Raji (cell line): Measurements from ENCODE around the gene LLGL2.

Experiments used
- POLR2A ChIP-seq: IDR thresholded peaks from 2 replicates; pipeline ENCODE4 v1.6.1; 2011; ENCODE audit warnings: low read depth, low read length, control low read depth; ENCODE audit not compliant: insufficient read depth

LLGL2 gene

DNA sequence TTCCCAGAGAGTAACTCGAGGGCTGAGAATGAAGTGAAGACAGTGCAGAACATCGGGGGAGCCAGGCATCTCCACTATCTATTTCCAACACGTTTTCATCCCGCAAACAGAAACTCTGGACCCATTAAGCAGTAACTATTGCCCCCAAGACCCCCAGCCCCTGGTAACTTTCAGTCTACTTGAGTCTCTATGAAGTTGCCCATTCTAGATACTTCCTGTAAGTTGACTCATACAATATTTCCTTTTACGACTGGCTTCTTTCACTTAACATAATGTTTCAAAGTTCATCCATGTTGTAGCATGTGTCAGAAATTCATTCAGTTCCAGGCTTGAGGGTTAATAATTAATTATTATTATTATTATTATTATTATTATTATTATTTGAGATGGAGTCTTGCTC lies 81.6 kb downstream of the LLGL2 start:
- no peak for TF ChIP-seq POLR2A

DNA sequence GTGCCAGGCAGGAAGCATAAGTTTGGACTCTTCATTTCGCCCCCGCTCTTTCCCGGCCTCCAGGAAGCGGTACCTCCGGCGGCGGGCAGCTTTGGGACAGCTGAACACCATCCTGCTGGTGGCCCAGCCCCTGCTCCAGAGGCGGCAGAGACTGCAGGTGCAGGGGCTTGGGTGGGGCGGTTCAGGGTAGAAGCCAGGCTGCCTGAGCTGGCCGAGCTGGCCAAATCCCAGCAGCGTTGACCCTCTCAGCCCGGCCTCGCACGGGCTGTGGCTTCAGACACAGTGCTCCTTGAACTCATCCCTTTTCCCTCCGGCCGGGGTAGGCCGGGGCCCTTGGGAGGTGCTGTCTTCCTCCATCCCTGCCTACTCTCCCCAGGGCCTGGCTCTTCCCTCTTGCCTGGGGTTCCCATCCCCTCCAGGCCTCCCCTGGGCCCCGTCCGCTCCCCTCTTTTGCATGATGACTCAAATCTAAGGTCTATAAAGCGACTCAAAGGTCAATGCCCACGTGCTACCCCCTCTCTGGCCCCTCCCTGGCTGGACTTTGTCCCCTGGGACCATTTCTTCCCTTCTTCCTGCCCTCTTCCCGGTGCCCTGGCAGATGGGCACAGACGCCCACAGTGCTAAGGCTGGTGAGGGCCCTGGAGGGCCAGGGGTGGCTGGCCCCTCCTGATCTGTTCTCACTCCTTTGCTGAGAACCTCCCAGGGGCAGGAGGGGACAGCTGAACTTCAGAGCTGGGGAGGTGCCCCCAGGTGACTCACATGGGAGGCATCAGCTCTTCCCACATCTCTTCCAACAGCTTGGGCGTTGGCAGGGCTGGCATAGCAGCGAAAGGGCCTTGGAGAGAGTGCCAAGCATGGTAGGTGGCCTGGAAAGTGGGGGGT lies 84.8 kb downstream of the LLGL2 start:
- TF ChIP-seq POLR2A, result no peak

DNA sequence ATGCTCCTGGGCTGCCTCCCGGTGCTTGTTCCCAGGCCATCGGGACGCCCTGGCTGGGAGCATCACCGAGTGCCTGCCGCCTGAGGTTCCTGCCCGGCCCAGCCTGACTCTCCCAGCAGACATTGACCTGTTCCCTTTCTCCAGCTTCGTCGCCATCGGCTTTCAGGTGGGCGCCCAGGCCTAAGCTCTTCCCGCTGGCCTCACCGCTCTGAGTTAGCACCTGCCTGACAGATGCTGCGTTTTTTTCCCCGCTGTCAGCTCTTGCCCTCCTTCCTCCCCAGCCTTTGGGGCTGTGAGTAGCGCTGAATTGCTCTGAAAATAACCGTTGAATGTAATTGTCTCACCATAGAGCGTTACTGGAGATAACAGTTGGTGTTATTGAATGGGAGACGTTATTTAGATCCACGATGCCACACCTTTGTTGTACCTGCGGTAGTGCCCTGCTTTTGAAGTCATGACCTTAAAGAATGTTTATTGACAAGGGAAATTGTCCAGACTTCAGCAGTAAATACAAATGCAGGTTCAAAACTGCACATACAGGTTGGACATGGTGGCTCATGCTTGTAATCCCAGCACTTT lies 86.4 kb downstream of the LLGL2 start:
- TF ChIP-seq POLR2A, result no peak

DNA sequence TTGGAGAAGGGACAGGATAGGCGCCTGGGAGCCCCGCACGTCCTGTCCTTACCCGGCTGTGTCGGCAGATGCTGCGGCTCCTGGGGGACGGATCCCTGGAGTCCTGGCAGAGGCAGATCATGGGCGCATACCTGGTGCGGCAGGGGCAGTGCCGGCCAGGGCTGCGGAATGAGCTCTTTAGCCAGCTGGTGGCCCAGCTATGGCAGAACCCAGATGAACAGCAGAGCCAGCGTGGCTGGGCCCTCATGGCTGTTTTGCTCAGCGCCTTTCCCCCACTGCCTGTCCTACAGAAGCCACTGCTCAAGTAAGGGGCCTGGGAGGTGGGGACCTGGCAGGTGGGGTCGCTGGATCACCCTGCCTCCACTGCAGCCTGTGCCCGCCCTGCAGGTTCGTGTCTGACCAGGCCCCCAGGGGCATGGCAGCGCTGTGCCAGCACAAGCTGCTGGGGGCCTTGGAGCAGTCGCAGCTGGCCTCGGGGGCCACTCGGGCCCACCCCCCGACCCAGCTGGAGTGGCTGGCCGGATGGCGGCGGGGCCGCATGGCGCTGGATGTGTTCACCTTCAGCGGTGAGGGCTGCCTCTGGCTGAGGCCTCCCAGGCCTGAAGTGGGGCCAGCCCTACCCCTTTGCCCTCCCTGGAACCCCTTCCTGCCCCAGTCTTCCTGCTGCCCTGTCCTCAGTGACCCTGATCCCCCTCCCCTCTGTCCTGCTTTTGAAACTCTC lies 87.6 kb downstream of the LLGL2 start:
- TF ChIP-seq POLR2A, result no peak

DNA sequence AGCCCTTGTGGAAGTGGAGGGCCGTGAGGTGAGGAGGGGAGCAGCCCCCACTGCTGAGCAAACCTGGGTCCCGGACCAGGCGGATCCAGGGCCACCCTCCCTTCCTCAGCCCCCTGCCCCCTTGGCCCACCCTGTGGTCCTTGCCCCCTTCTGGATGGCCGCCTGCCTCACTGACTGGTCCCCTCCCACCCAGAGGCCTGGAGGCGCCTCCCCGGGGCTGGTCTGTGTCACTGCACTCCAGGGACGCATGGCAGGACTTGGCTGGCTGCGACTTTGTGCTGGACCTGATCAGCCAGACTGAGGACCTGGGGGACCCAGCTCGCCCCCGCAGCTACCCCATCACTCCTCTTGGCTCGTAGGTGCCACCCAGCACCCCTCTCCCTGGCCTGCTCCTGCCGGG lies 88.5 kb downstream of the LLGL2 start:
- no peak for TF ChIP-seq POLR2A

DNA sequence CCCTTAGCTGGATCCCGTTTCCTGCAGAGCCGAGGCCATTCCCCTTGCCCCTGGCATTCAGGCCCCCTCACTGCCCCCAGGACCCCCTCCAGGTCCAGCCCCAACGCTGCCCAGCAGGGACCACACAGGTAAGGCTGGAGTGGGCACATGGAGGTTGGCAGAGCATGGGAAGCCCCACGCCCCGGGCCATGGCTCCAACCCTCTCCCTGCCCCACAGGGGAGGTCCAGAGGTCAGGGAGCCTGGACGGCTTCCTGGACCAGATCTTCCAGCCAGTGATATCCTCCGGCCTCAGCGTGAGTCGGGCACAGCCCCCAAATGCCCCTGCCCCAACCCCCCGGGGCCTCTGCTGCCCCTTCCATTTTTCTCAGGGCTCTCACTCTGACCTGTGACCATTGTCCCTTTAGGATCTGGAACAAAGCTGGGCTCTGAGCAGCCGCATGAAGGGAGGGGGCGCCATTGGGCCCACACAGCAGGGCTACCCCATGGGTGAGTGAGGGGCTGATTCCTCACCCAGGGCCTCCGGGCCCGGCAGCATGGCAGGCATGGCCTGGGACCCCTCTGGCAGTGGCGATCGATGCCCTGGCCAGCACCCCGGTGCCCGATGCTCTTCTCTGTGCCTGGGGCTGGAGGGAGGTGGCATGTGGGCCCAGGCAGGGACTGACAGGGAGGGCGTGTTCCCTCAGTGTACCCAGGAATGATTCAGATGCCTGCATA lies 89.2 kb downstream of the LLGL2 start:
- no peak for TF ChIP-seq POLR2A

DNA sequence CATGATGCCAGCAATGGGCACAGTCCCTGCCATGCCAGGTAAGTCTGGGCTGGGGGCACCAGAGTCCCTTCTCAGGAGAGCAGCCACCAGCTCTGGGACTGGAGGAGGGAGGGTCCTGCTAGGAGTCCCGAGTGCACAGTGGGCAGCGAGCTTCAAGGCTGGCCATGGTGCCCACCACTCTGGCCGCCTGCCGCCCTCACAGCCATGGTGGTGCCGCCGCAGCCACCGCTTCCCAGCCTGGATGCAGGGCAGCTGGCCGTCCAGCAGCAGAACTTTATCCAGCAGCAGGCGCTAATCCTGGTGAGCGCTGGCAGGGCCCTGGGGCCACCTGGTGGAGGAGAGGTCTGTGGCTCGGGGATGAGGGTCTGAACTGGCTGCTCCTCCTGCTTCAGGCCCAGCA lies 89.8 kb downstream of the LLGL2 start:
- no peak for TF ChIP-seq POLR2A

DNA sequence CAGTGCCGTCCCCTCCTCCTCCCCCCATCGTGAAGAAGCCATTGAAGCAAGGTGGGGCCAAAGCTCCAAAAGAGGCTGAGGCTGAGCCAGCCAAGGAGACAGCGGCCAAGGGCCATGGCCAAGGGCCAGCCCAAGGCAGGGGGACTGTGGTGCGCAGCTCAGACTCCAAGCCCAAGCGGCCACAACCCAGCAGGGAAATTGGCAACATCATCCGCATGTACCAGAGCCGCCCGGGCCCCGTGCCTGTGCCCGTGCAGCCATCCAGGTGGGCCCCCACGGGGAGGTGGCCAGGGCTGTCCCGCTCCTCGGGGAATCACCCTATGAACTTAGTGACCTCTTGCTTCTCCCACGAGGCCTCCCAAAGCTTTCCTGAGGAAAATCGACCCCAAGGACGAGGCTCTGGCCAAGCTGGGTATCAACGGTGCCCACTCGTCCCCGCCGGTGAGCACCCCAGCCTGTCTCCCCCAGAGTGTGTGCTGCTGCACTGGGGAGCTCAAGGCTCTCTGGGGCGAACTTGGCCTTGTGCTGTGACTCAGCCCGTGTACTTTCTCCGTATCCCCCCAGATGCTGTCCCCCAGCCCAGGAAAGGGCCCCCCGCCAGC lies 91.1 kb downstream of the LLGL2 start:
- no peak for TF ChIP-seq POLR2A

DNA sequence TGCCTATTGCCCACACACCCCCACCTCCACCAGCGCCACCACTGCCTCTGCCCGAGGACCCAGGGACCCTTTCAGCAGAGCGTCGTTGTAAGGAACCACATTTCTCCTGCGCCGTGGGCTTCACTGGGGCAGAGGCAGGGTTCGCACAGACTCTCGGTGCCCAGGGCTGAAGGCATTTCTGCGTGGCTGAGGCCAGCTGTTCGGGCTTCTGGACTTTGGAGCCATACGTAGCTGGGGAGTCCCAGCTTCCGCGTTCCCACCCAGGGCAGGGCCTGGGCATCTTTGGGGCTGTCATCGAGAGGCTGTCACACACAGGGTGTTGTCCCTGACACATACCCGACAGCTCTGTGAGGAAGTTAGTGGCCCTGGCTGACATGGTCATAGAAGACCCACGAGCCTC lies 91.7 kb downstream of the LLGL2 start:
- no peak for TF ChIP-seq POLR2A

DNA sequence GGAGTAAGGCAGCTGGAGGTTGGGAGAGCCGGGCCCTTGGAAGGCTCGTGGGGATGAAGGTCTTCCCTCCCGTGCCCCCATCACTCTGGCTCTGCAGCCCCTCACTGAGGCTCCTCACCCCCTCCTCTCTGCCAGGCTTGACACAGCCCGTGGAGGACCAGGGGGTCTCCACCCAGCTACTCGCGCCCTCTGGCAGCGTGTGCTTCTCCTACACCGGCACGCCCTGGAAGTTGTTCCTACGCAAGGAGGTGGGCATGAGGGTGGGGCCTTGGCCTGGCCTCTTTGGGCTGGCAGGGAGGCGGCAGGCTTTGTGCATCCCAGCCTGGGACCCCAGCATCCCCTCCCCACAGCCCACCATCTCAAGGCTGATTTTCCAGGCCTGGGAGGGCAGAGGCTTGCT lies 92.2 kb downstream of the LLGL2 start:
- no peak for TF ChIP-seq POLR2A

DNA sequence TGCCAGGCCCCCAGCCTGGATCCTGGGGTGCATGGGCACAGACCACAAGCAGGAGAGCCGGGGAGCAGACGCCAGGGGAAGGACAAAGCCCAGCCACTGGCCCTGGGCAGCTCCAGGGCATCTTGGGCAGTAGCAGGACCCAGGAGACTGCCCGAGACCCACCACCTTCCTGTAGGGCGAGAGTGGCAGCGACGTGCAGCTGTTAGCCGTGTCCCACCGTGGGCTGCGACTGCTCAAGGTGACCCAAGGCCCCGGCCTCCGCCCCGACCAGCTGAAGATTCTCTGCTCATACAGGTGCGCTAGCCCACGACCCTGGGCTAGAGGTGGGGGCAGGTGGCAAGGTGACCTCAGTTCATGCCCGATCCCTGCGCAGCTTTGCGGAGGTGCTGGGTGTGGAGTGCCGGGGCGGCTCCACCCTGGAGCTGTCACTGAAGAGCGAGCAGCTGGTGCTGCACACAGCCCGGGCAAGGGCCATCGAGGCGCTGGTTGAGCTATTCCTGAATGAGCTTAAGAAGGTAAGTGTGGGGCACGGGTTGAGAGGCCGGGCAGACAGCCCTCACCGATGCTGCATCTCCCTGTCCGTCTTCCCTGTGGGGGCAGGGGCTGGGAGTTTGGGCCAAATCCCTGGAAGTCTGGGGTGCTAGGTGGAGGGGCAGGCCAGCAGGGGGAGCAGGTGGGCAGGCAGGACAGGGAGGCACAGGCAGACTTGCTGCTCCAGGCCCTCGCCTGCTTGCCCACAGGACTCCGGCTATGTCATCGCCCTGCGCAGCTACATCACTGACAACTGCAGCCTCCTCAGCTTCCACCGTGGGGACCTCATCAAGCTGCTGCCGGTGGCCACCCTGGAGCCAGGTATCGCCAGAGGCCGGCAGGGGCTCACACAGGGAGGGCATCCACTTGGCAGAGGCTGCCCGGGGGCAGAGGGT lies 94.3 kb downstream of the LLGL2 start:
- no peak for TF ChIP-seq POLR2A

DNA sequence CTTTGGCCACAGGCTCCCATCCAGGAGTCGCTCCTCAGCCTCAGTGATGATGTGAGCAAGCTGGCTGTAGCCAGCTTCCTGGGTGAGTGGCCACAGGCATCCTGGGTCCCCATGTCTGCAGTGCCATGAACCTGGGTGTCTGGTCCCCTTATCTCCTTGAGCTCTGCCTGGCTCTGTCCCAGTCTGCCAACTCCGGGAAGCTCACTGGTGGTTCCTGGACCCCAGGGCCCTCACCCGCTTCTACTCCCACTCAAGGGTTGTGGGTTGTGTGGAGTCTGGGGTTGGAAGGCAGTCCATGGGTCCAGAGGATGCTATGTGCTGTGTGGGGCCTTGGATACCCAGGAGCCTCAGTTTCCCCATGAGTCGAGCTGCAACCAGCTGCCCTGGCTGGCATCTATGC lies 96.0 kb downstream of the LLGL2 start:
- no peak for TF ChIP-seq POLR2A

DNA sequence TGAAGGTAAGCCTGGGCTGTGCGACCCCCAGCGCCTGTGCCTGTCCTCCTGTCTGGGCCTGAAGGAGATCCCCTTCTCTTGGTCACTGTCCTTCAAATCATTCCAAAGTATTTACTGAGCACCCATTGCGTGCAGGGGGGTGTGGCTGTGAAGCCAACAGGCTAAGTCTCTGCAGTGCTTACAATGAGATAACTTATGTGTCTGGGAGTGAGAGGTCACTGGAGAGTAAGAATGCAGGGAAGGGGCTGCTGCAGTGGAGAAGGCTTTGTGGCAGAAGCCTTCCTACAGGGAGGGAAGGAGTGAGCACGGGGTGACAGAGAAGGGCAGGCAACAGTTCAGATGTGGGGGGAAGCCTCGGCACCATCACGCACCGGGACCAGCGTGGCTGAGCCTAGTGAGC lies 96.6 kb downstream of the LLGL2 start:
- no peak for TF ChIP-seq POLR2A

DNA sequence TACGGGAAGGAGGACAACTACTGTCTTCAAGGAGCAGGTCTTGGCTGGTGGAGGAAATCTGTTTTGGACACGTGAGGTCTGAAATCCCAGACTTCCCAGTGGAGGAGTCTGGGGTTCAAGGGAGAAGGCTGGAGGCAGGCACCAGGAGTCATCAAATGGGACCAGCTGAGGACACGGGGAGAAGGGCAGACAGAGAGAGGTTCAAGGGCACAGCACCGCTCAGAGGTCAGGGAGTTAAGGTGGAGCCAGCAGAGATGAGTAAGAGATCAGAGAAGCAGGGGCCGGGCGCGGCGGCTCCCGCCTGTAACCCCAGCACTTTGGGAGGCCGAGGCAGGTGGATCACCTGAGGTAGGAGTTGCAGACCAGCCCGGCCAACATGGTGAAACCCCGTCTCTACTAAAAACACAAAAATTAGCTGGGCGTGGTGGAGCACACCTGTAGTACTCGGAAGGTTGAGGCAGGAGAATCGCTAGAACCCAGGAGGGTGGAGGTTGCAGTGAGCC lies 97.3 kb downstream of the LLGL2 start:
- no peak for TF ChIP-seq POLR2A
